ENCODE results near the gene RHBDF2.
"Not testable (repeated sequence)": the region's sequence is repeated elsewhere in the genome, so short reads cannot be mapped to it uniquely, and the experiment has no call there.

RHBDF2 gene

GRCh38 chr17:76529224-76530094 is 28.2 kb upstream of the RHBDF2 start:
- TF ChIP-seq HDGF (IDR thresholded peaks at IDR 0.05; ENCODE audit: borderline replicate concordance) = no peak
- TF ChIP-seq SUZ12 (IDR thresholded peaks at IDR 0.05) = no peak
- TF ChIP-seq LEF1 (IDR thresholded peaks at IDR 0.05; ENCODE audit: borderline replicate concordance) = no peak
- no peak for TF ChIP-seq SP1 (IDR thresholded peaks at IDR 0.05)
- no peak for TF ChIP-seq NFRKB (IDR thresholded peaks at IDR 0.05)
- TF ChIP-seq CTBP1 (IDR thresholded peaks at IDR 0.05; ENCODE audit: borderline replicate concordance) = no peak
- TF ChIP-seq L3MBTL2 (conservative IDR thresholded peaks at IDR 0.05) = no peak
- TF ChIP-seq PKNOX1 (IDR thresholded peaks at IDR 0.05) = no peak
- no peak for TF ChIP-seq BHLHE40 (IDR thresholded peaks at IDR 0.05; ENCODE audit: borderline replicate concordance)
- no peak for TF ChIP-seq TARDBP (IDR thresholded peaks at IDR 0.05)
- TF ChIP-seq FOXM1 (IDR thresholded peaks at IDR 0.05; ENCODE audit: borderline replicate concordance) = no peak
- TF ChIP-seq ELF4 (IDR thresholded peaks at IDR 0.05) = no peak
- POLR2A ChIA-PET = interaction anchor here (0.9 to 3.8 kb wide), 7 partner anchors 11 to 84 kb away, joined by 4 to 28 read pairs (median 5); partner anchors contain the start of gene PRCD
- CTCF ChIA-PET = interaction anchor here (1.0 to 4.0 kb wide), 5 partner anchors 10 to 152 kb away, joined by 3 to 15 read pairs (median 4); partner anchors contain the start of gene PRCD
- no peak for DNase-seq (ENCODE audit: extremely low spot score)

GRCh38 chr17:76528528-76529223 is 27.5 kb upstream of the RHBDF2 start:
- TF ChIP-seq TARDBP (IDR thresholded peaks at IDR 0.05) = no peak
- no peak for TF ChIP-seq SP1 (IDR thresholded peaks at IDR 0.05)
- TF ChIP-seq FOXM1 (IDR thresholded peaks at IDR 0.05; ENCODE audit: borderline replicate concordance) = no peak
- no peak for TF ChIP-seq FOXK2 (IDR thresholded peaks at IDR 0.05)
- TF ChIP-seq FOXA1 (IDR thresholded peaks at IDR 0.05) = no peak
- TF ChIP-seq SUZ12 (IDR thresholded peaks at IDR 0.05) = no peak
- no peak for TF ChIP-seq BHLHE40 (IDR thresholded peaks at IDR 0.05; ENCODE audit: borderline replicate concordance)
- no peak for DNase-seq (ENCODE audit: extremely low spot score)
- CTCF ChIA-PET = interaction anchor here (0.6 to 4.0 kb wide), 7 partner anchors 9 to 138 kb away, joined by 3 to 15 read pairs (median 4); partner anchors contain the start of gene PRCD
- POLR2A ChIA-PET = interaction anchor here (1.0 to 3.8 kb wide), 7 partner anchors 12 to 143 kb away, joined by 3 to 28 read pairs (median 12); partner anchors contain the start of genes PRCD and UBE2O

- POLR2A ChIA-PET = interaction anchor here (0.8 to 3.8 kb wide), 7 partner anchors 12 to 143 kb away, joined by 3 to 28 read pairs (median 12); partner anchors contain the start of genes PRCD and UBE2O
- no peak for DNase-seq (ENCODE audit: extremely low spot score)
Measured at GRCh38 chr17:76528156-76528527, 26.9 kb upstream of the RHBDF2 start.

GRCh38 chr17:76527430-76528111 is 26.3 kb upstream of the RHBDF2 start:
- POLR2A ChIA-PET = interaction anchor here (0.8 to 3.8 kb wide), 7 partner anchors 13 to 144 kb away, joined by 3 to 28 read pairs (median 12); partner anchors contain the start of genes PRCD and UBE2O
- TF ChIP-seq HDGF (IDR thresholded peaks at IDR 0.05; ENCODE audit: borderline replicate concordance) (no peak), NFRKB (IDR thresholded peaks at IDR 0.05) (no peak)
- CTCF ChIA-PET = interaction anchor here (4.0 kb wide), 1 partner anchor 12 kb away, joined by 15 read pairs; the partner anchor contains the start of gene PRCD
- DNase-seq (ENCODE audit: extremely low spot score) = no peak

More at GRCh38 chr17:76528156-76528527, 26.9 kb upstream of the RHBDF2 start:
- CTCF ChIA-PET = interaction anchor here (0.6 to 4.0 kb wide), 6 partner anchors 8 to 139 kb away, joined by 3 to 15 read pairs (median 4); partner anchors contain the start of gene PRCD
- TF ChIP-seq CTBP1 (IDR thresholded peaks at IDR 0.05; ENCODE audit: borderline replicate concordance) (no peak), SP1 (IDR thresholded peaks at IDR 0.05) (no peak), SUZ12 (IDR thresholded peaks at IDR 0.05) (no peak), TARDBP (IDR thresholded peaks at IDR 0.05) (no peak), HDGF (IDR thresholded peaks at IDR 0.05; ENCODE audit: borderline replicate concordance) (no peak), BHLHE40 (IDR thresholded peaks at IDR 0.05; ENCODE audit: borderline replicate concordance) (no peak), FOXK2 (IDR thresholded peaks at IDR 0.05) (no peak)

GRCh38 chr17:76527016-76527415 is 25.8 kb upstream of the RHBDF2 start:
- ChIA-PET POLR2A (interaction anchor here (1.7 to 3.8 kb wide), 4 partner anchors 14 to 145 kb away, joined by 4 to 28 read pairs (median 16); partner anchors contain the start of gene PRCD), CTCF (interaction anchor here (4.0 kb wide), 1 partner anchor 13 kb away, joined by 15 read pairs; the partner anchor contains the start of gene PRCD)
- not testable (repeated sequence) for DNase-seq (ENCODE audit: extremely low spot score)

GRCh38 chr17:76525513-76525833 is 24.2 kb upstream of the RHBDF2 start:
- not testable (repeated sequence) for DNase-seq (ENCODE audit: extremely low spot score)
- ChIA-PET POLR2A (interaction anchor here (0.7 to 3.3 kb wide), 4 partner anchors 15 to 42 kb away, joined by 3 to 20 read pairs (median 7); partner anchors contain the start of gene PRCD), CTCF (interaction anchor here (3.1 to 5.2 kb wide), 2 partner anchors 21 to 98 kb away, joined by 14 to 37 read pairs; no protein-coding TSS in a partner anchor)
